SU-DHL-6 (cell line): ENCODE measurements around the gene MBTD1.

Experiments used
- EZH2phosphoT487 ChIP-seq: fragments of 200-600 bp; sonication (generic), shearing (Covaris generic); conservative IDR thresholded peaks from 2 replicates; pipeline ENCODE4 v1.6.1; 2018; ENCODE audit warnings: mild to moderate bottlenecking, antibody characterized with exemption, low read length, moderate library complexity, mixed read lengths
- TF ChIP-seq, protein P1 (sequence below): fragments of 200-600 bp; sonication (generic); IDR thresholded peaks from one replicate; pipeline ENCODE4 v1.5.1; 2017; ENCODE audit warnings: antibody characterized with exemption, mild to moderate bottlenecking, low read length, moderate library complexity; ENCODE audit not compliant: insufficient read depth, poor library complexity, severe bottlenecking

DNA sequence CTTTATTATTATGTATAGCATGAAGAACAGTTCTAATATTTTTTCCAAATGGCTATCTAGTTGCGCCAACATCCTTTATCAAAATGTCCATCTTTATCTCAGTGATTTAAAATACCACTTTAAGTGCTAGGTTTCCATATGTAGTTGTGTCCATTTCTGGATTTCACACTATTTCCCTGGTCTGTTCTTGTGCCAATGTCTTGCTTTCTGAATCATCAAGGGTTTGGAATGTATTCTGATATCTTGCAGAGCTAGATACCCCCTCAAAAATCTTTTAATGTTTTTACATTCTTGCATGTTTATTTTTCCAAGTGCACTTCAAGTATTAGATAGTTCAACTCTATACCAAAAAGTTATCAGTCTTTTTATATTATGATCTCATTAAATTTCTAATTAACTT is 14.3 kb downstream of the MBTD1 start:
- TF ChIP-seq, protein P1, sequence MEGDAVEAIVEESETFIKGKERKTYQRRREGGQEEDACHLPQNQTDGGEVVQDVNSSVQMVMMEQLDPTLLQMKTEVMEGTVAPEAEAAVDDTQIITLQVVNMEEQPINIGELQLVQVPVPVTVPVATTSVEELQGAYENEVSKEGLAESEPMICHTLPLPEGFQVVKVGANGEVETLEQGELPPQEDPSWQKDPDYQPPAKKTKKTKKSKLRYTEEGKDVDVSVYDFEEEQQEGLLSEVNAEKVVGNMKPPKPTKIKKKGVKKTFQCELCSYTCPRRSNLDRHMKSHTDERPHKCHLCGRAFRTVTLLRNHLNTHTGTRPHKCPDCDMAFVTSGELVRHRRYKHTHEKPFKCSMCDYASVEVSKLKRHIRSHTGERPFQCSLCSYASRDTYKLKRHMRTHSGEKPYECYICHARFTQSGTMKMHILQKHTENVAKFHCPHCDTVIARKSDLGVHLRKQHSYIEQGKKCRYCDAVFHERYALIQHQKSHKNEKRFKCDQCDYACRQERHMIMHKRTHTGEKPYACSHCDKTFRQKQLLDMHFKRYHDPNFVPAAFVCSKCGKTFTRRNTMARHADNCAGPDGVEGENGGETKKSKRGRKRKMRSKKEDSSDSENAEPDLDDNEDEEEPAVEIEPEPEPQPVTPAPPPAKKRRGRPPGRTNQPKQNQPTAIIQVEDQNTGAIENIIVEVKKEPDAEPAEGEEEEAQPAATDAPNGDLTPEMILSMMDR = no peak
- no peak for TF ChIP-seq EZH2phosphoT487
